GM12878 (cell line): ENCODE measurements around the gene AVEN. TPM values are rescaled to one million over a fixed set of nuclear protein-coding genes. Genes with fewer than 3 reads are reported as not detected.

Experiments used
- NFYB ChIP-seq: IDR thresholded peaks from 2 replicates; pipeline ENCODE4 v1.6.1; 2011; ENCODE audit warnings: low read depth, mild to moderate bottlenecking, low read length, improper control_type of control experiment, moderate library complexity; ENCODE audit not compliant: insufficient read depth
- NRF1 ChIP-seq: conservative IDR thresholded peaks from 2 replicates; pipeline ENCODE4 v1.6.1; 2011; ENCODE audit warnings: mild to moderate bottlenecking, low read depth, low read length, improper control_type of control experiment
- POLR2A ChIP-seq: IDR thresholded peaks from 2 replicates; pipeline ENCODE4 v1.6.1; 2011; ENCODE audit warnings: low read depth, mild to moderate bottlenecking, low read length
- POU2F2 ChIP-seq: IDR thresholded peaks from 3 replicates; pipeline ENCODE4 v1.6.1; 2011; ENCODE audit warnings: low read depth, mild to moderate bottlenecking, low read length, borderline replicate concordance
- RUNX3 ChIP-seq: IDR thresholded peaks from 2 replicates; pipeline ENCODE4 v1.6.1; 2012; ENCODE audit warnings: low read length, inconsistent platforms
- SMAD5 ChIP-seq: IDR thresholded peaks from 2 replicates; pipeline ENCODE4 v1.6.1; 2016; ENCODE audit warnings: antibody characterized with exemption, low read depth
- TAF1 ChIP-seq: IDR thresholded peaks from 2 replicates; pipeline ENCODE4 v1.6.1; 2011; ENCODE audit warnings: mild to moderate bottlenecking, low read depth, low read length, borderline replicate concordance
- USF1 ChIP-seq: IDR thresholded peaks from 2 replicates; pipeline ENCODE4 v1.6.1; 2011; ENCODE audit warnings: borderline replicate concordance, low read depth, mild to moderate bottlenecking, moderate library complexity, mixed read lengths, low read length; ENCODE audit not compliant: insufficient read depth; ENCODE audit errors: extremely low read length
- ZNF207 ChIP-seq: fragments of 450-650 bp; IDR thresholded peaks from 2 replicates; pipeline ENCODE4 v1.6.1; 2014; ENCODE audit warnings: antibody characterized with exemption, mild to moderate bottlenecking, borderline replicate concordance
- ZNF592 ChIP-seq: fragments of 450-650 bp; IDR thresholded peaks from 2 replicates; pipeline ENCODE4 v1.6.1; 2017; ENCODE audit warnings: mild to moderate bottlenecking, moderate library complexity
- polyA plus RNA-seq, 11 experiments: library from polyadenylated mRNA; depleted of rRNA in 4 of 11; unstranded in 6 of 11; stranded (reverse) in 5 of 11; fragments of >200 nt; fragmentation: Nextera tagmentation in 4 of 11; fragmentation: Illumina TruSeq in 1 of 11; extraction: Ambion mirVana in 4 of 11; extraction: Trizol in 1 of 11; gene quantifications; 1 replicate in 1 of 11; 2 replicates in 10 of 11; pipeline versions ENCODE4 v1.2.1 to v1.2.3, GENCODE V29; 2011 to 2016; ENCODE audit warnings: inconsistent platforms in 2 of 11, missing spikeins in 2 of 11, low read depth in 1 of 11
- total RNA-seq, 4 experiments: library from RNA; depleted of rRNA in 3 of 4; stranded (reverse); fragments of >200 nt in 3 of 4; fragmentation: Illumina TruSeq in 1 of 4; extraction: Trizol in 1 of 4; gene quantifications; 2 replicates each; pipeline versions ENCODE4 v1.2.1 to v1.2.3, GENCODE V29; 2013 to 2021
- TF ChIP-seq, protein P1 (sequence below): fragments of 450-650 bp; IDR thresholded peaks from 2 replicates; pipeline ENCODE4 v1.6.1; 2016; ENCODE audit warnings: mild to moderate bottlenecking, moderate library complexity, borderline replicate concordance
- TF ChIP-seq, protein P2 (sequence below): IDR thresholded peaks from 2 replicates; pipeline ENCODE4 v1.6.1; 2011; ENCODE audit warnings: low read depth, mild to moderate bottlenecking, low read length, moderate library complexity, borderline replicate concordance; ENCODE audit errors: extremely low read depth
- TF ChIP-seq, protein P3 (sequence below): fragments of 450-650 bp; IDR thresholded peaks from 2 replicates; pipeline ENCODE4 v1.6.1; 2017; ENCODE audit warnings: mild to moderate bottlenecking, moderate library complexity

Gene AVEN
- total and polyA plus RNA-seq, 10 of the 15 experiments (the other 5 are each of a cell fraction or from before 2014, with no cell fraction given): 1.4 to 15.1 (median 10.5) TPM

DNA sequence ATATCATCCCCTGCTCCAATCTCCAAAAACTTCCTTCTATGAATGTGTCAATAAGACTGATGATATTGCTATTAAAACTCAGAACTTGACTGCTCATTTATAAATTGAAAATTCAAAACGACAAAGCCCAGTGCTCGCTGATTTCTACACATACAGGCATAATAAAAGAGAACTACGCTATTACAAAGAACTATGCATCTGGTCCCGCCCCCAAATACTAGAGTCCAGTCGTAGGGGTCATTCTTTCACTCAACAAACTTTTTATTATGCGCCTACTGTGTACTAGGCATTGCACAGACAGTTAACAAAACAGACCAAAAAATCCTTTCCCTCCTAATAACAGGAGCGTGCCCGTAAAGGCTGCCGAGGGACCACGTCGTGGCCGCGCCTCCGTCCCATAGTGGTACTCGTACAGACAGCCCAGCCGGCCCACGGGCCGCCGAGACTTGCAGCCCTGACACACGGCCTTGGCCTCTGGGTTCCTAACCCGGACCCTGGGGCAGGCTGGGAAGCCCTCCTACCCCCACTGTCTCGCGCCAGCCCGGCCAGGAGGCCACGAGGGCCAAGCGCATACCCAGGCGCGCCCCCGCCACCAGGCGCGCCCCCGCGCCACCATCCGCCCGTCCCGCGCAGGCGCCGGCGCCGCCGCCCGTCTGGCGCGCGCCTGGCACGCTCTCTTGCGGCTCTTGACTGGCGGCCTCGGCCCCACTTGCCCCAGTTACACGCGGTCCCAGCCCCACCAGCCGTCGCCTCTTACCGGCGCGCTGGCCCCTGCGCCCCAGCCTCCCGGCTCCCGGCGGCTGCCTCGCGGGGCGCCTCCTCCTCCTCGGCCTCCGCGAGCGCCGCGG, 757 bp downstream of the AVEN start (continued):
- TF ChIP-seq POLR2A: peak; percentile 95
- peak; percentile 35 for TF ChIP-seq RUNX3
- TF ChIP-seq, protein P1, sequence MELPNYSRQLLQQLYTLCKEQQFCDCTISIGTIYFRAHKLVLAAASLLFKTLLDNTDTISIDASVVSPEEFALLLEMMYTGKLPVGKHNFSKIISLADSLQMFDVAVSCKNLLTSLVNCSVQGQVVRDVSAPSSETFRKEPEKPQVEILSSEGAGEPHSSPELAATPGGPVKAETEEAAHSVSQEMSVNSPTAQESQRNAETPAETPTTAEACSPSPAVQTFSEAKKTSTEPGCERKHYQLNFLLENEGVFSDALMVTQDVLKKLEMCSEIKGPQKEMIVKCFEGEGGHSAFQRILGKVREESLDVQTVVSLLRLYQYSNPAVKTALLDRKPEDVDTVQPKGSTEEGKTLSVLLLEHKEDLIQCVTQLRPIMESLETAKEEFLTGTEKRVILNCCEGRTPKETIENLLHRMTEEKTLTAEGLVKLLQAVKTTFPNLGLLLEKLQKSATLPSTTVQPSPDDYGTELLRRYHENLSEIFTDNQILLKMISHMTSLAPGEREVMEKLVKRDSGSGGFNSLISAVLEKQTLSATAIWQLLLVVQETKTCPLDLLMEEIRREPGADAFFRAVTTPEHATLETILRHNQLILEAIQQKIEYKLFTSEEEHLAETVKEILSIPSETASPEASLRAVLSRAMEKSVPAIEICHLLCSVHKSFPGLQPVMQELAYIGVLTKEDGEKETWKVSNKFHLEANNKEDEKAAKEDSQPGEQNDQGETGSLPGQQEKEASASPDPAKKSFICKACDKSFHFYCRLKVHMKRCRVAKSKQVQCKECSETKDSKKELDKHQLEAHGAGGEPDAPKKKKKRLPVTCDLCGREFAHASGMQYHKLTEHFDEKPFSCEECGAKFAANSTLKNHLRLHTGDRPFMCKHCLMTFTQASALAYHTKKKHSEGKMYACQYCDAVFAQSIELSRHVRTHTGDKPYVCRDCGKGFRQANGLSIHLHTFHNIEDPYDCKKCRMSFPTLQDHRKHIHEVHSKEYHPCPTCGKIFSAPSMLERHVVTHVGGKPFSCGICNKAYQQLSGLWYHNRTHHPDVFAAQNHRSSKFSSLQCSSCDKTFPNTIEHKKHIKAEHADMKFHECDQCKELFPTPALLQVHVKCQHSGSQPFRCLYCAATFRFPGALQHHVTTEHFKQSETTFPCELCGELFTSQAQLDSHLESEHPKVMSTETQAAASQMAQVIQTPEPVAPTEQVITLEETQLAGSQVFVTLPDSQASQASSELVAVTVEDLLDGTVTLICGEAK: no peak
- TF ChIP-seq SMAD5: peak; percentile 75
- TF ChIP-seq, protein P2, sequence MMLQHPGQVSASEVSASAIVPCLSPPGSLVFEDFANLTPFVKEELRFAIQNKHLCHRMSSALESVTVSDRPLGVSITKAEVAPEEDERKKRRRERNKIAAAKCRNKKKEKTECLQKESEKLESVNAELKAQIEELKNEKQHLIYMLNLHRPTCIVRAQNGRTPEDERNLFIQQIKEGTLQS: no peak
- peak; percentile 63; the same call in 1 of the 3 replicates for TF ChIP-seq POU2F2
- TF ChIP-seq USF1: peak; percentile 41
- no peak for TF ChIP-seq NFYB
- TF ChIP-seq TAF1: 0 out of 2 replicates have a peak, but pooled peaks have one; percentile 48
- peak; percentile 80; the same call in 1 of the 2 replicates for TF ChIP-seq ZNF207
- TF ChIP-seq ZNF592: 0 out of 2 replicates have a peak, but pooled peaks have one; percentile 28
- peak; percentile 76 for TF ChIP-seq NRF1
- TF ChIP-seq, protein P3, sequence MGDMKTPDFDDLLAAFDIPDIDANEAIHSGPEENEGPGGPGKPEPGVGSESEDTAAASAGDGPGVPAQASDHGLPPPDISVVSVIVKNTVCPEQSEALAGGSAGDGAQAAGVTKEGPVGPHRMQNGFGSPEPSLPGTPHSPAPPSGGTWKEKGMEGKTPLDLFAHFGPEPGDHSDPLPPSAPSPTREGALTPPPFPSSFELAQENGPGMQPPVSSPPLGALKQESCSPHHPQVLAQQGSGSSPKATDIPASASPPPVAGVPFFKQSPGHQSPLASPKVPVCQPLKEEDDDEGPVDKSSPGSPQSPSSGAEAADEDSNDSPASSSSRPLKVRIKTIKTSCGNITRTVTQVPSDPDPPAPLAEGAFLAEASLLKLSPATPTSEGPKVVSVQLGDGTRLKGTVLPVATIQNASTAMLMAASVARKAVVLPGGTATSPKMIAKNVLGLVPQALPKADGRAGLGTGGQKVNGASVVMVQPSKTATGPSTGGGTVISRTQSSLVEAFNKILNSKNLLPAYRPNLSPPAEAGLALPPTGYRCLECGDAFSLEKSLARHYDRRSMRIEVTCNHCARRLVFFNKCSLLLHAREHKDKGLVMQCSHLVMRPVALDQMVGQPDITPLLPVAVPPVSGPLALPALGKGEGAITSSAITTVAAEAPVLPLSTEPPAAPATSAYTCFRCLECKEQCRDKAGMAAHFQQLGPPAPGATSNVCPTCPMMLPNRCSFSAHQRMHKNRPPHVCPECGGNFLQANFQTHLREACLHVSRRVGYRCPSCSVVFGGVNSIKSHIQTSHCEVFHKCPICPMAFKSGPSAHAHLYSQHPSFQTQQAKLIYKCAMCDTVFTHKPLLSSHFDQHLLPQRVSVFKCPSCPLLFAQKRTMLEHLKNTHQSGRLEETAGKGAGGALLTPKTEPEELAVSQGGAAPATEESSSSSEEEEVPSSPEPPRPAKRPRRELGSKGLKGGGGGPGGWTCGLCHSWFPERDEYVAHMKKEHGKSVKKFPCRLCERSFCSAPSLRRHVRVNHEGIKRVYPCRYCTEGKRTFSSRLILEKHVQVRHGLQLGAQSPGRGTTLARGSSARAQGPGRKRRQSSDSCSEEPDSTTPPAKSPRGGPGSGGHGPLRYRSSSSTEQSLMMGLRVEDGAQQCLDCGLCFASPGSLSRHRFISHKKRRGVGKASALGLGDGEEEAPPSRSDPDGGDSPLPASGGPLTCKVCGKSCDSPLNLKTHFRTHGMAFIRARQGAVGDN: peak; percentile 64
